ENCODE data around the gene RELL2.

- no peak for TF ChIP-seq CTCF (conservative IDR thresholded peaks at IDR 0.05; ENCODE audit: low read length)
- no peak for TF ChIP-seq EZH2phosphoT487 (IDR thresholded peaks at IDR 0.05; ENCODE audit: borderline replicate concordance, low read depth, low read length)
These were observed 28.2 kb upstream of the RELL2 start for GRCh38 chr5:141608557-141608956.

Measured in OCI-LY7 (cell line).